Measurements from ENCODE around the gene LRRN4. TPM values are rescaled to one million over a fixed set of nuclear protein-coding genes. Genes with fewer than 3 reads are reported as not detected.

Gene LRRN4
- total RNA-seq, 4 donors from 2014 or later: not detected

- peaks cover 0 to 38% of the 10 kb centered on the region in 2 donors for H3K36me3 ChIP-seq
- in situ Hi-C loops (cut with MboI; ENCODE audit: low sequenced_read_pairs in 4 of 4): no loop called here
These were observed 62.0 kb downstream of the LRRN4 start for GRCh38 chr20:5991623-5992441.

DNA sequence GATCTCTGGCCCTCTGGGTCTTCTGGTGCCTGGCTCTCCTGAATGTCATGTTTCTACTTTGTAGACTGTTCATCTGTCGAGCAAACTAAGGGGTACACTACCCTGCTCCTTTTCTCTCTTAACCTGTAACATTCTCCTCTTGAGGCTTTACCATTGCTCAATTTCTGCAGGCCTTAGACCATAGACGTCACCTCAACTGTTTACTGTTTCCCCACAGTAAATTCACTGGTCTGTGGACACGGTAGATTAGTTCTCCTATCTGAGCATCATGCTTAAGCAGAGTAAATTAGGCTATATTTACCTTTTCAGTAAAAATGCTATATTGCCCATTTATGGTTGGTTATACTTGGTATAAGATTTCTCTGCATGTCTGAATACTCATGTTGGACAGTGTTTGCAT is 62.9 kb downstream of the LRRN4 start:
- Histone ChIP-seq H3K27me3 (no peaks in the 10 kb centered on the region), H3K4me1 (no peaks in the 10 kb centered on the region), H3K9me3 (no peaks in the 10 kb centered on the region), H3K36me3 (peaks cover 0 to 44% of the 10 kb centered on the region in 2 donors), H3K4me3 (no peak overlapping the region), H3K27ac (no peak overlapping the region)
- no peak for DNase-seq
- in situ Hi-C loops (cut with MboI; ENCODE audit: low sequenced_read_pairs in 4 of 4): no loop called here
- intact Hi-C loops (cut with DNase I; ENCODE audit: low total_unique reads): no loop called here
- ATAC-seq: no peak
- TF ChIP-seq CTCF (IDR thresholded peaks at IDR 0.05 in 4 of 5, conservative IDR thresholded peaks at IDR 0.05 in 1 of 5) (no peak), POLR2A (IDR thresholded peaks at IDR 0.05) (no peak)

More at GRCh38 chr20:5991623-5992441, 62.0 kb downstream of the LRRN4 start:
- TF ChIP-seq CTCF (IDR thresholded peaks at IDR 0.05 in 4 of 5, conservative IDR thresholded peaks at IDR 0.05 in 1 of 5) (no peak), POLR2A (IDR thresholded peaks at IDR 0.05) (no peak)
- no peaks in the 10 kb centered on the region for H3K27me3 ChIP-seq
- no peaks in the 10 kb centered on the region for H3K4me1 ChIP-seq
- H3K27ac ChIP-seq: no peak overlapping the region
- H3K4me3 ChIP-seq: no peak overlapping the region
- intact Hi-C loops (cut with DNase I; ENCODE audit: low total_unique reads): no loop called here
- DNase-seq (no peak), ATAC-seq (no peak)
- no peaks in the 10 kb centered on the region for H3K9me3 ChIP-seq

Other genes starting within 250 kb of the LRRN4 start
- gene CHGB, start 142.6 kb downstream of the LRRN4 start, total RNA-seq: 10 to 100 TPM in 1 of 4 donors, 1 to 10 TPM in 2, under 1 TPM in 1; 0.25 to 35.6 (median 4.8) TPM
- 10 to 100 TPM; 16.5 to 27.5 (median 19.0) TPM for gene TRMT6, start 103.5 kb downstream of the LRRN4 start, total RNA-seq
- gene MCM8, start 103.4 kb downstream of the LRRN4 start, total RNA-seq: 1 to 10 TPM; 2.4 to 5.9 (median 5.2) TPM
- gene CRLS1, start 47.9 kb downstream of the LRRN4 start, total RNA-seq: 100 to 1,000 TPM in 1 of 4 donors, 10 to 100 TPM in 3; 40.9 to 109 (median 71.9) TPM
- under 1 TPM in 2 of 4 donors, not detected in 2; 0.09 to 0.36 TPM for gene FERMT1, start 69.0 kb upstream of the LRRN4 start, total RNA-seq

All from gastrocnemius medialis (tissue), 4 donors.